Measurements from ENCODE around the gene BCL2L12. TPM values are rescaled to one million over a fixed set of nuclear protein-coding genes. Genes with fewer than 3 reads are reported as not detected.

The BCL2L12 gene
- total and polyA plus RNA-seq, 4 donors, result 1.6 to 15.7 (median 6.8) TPM

GRCh38 chr19:49616532-49616931 is 49.2 kb upstream of the BCL2L12 start:
- no peak overlapping the region for H3K27ac ChIP-seq (ENCODE audit: low read depth in 1 of 2, low read length in 2 of 2)
- WGBS, result 97% methylated on average over 7 of the region's 7 CpGs
- H3K4me1 ChIP-seq (ENCODE audit: control insufficient read depth in 4 of 4, insufficient read depth in 4 of 4, low read length in 3 of 4), result no peaks in the 10 kb centered on the region
- no peak for TF ChIP-seq ATF3 (IDR thresholded peaks at IDR 0.05)
- TF ChIP-seq CTCF (IDR thresholded peaks at IDR 0.05; ENCODE audit: low read depth, low read length, missing input control), result no peak
- TF ChIP-seq HNF4A (conservative IDR thresholded peaks at IDR 0.05), result no peak
- TF ChIP-seq NR2F2 (IDR thresholded peaks at IDR 0.05), result no peak
- TF ChIP-seq FOXA2 (IDR thresholded peaks at IDR 0.05), result no peak
- no peak for TF ChIP-seq HNF4G (IDR thresholded peaks at IDR 0.05)
- no peak for TF ChIP-seq YY1 (IDR thresholded peaks at IDR 0.05)
- no peak for TF ChIP-seq MAX (IDR thresholded peaks at IDR 0.05)
- TF ChIP-seq FOXA1 (IDR thresholded peaks at IDR 0.05), result no peak
- TF ChIP-seq RXRA (IDR thresholded peaks at IDR 0.05), result no peak
- TF ChIP-seq REST (IDR thresholded peaks at IDR 0.05), result no peak
- TF ChIP-seq TAF1 (conservative IDR thresholded peaks at IDR 0.05), result no peak
- TF ChIP-seq JUND (IDR thresholded peaks at IDR 0.05), result no peak
- peaks cover 6 to 38% (median 14%) of the 10 kb centered on the region in 4 donors for H3K36me3 ChIP-seq (ENCODE audit: control insufficient read depth in 4 of 4, insufficient read depth in 3 of 4, low read depth in 1 of 4, low read length in 3 of 4)
- H3K27me3 ChIP-seq (ENCODE audit: control insufficient read depth in 4 of 4, insufficient read depth in 4 of 4, low read length in 3 of 4), result no peaks in the 10 kb centered on the region
- no peak overlapping the region for H3K9ac ChIP-seq (ENCODE audit: low read depth in 1 of 2, low read length in 2 of 2)
- no peak for DNase-seq (ENCODE audit: low spot score)
- H3K4me3 ChIP-seq (ENCODE audit: low read depth in 1 of 3, low read length in 3 of 3), result no peak overlapping the region
- H3K9me3 ChIP-seq (ENCODE audit: control insufficient read depth in 4 of 4, low read length in 3 of 4), result no peaks in the 10 kb centered on the region

GRCh38 chr19:49616945-49617344 is 48.8 kb upstream of the BCL2L12 start:
- H3K36me3 ChIP-seq (ENCODE audit: control insufficient read depth in 4 of 4, insufficient read depth in 3 of 4, low read depth in 1 of 4, low read length in 3 of 4), result peaks cover 7 to 42% (median 14%) of the 10 kb centered on the region in 4 donors
- H3K9me3 ChIP-seq (ENCODE audit: control insufficient read depth in 4 of 4, low read length in 3 of 4), result no peaks in the 10 kb centered on the region
- H3K4me3 ChIP-seq (ENCODE audit: low read depth in 1 of 3, low read length in 3 of 3), result no peak overlapping the region
- H3K9ac ChIP-seq (ENCODE audit: low read depth in 1 of 2, low read length in 2 of 2), result no peak overlapping the region
- H3K4me1 ChIP-seq (ENCODE audit: control insufficient read depth in 4 of 4, insufficient read depth in 4 of 4, low read length in 3 of 4), result no peaks in the 10 kb centered on the region
- H3K27ac ChIP-seq (ENCODE audit: low read depth in 1 of 2, low read length in 2 of 2), result no peak overlapping the region
- DNase-seq (ENCODE audit: low spot score), result no peak
- WGBS, result 94% methylated on average over 7 of the region's 7 CpGs
- H3K27me3 ChIP-seq (ENCODE audit: control insufficient read depth in 4 of 4, insufficient read depth in 4 of 4, low read length in 3 of 4), result no peaks in the 10 kb centered on the region
- TF ChIP-seq ZBTB33 (IDR thresholded peaks at IDR 0.05) (no peak), HNF4A (conservative IDR thresholded peaks at IDR 0.05) (no peak), SP1 (IDR thresholded peaks at IDR 0.05) (no peak), REST (IDR thresholded peaks at IDR 0.05) (no peak), CTCF (IDR thresholded peaks at IDR 0.05; ENCODE audit: low read depth, low read length, missing input control) (no peak), HNF4G (IDR thresholded peaks at IDR 0.05) (no peak), FOXA1 (IDR thresholded peaks at IDR 0.05) (no peak), TAF1 (conservative IDR thresholded peaks at IDR 0.05) (no peak), MAX (IDR thresholded peaks at IDR 0.05) (no peak), RAD21 (IDR thresholded peaks at IDR 0.05) (no peak), FOXA2 (IDR thresholded peaks at IDR 0.05) (no peak), JUND (IDR thresholded peaks at IDR 0.05) (no peak), ATF3 (IDR thresholded peaks at IDR 0.05) (no peak), RXRA (IDR thresholded peaks at IDR 0.05) (no peak)
